ENCODE measurements around the gene CCDC77. TPM values are rescaled to one million over a fixed set of nuclear protein-coding genes. Genes with fewer than 3 reads are reported as not detected.

The CCDC77 gene
- total and polyA plus RNA-seq, 2 donors (not counting 3 experiments of a cell fraction or from before 2014, with no cell fraction given), result 4.1 to 12.9 TPM

DNA sequence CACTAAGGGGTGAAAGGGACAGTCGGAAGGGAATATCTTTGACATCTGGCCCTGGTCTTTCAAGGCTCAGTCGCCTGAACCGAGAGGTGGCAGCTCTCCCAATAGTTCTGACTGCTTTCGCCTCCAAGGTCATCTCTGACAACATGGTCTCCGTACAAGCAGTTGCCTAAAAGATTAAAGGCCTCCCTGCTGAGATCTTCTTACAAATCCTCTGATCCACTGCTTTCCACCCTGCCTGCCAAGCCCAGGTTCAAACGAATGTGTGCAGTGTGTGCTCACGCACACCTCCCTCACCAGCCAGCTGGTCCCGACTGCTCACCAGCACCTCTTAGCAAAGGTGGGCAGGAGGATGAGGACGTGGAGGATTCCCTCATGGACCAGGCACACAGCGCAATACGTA is 68.7 kb downstream of the CCDC77 start:
- Histone ChIP-seq H3K9me1 (replicated peaks; ENCODE audit: control insufficient read depth, extremely low read depth, insufficient read depth, low read length) (no peaks in the 10 kb centered on the region), H3K9ac (replicated peaks; ENCODE audit: extremely low read depth, insufficient read depth, low read length) (no peak overlapping the region), H3K4me2 (ENCODE audit: insufficient read depth, low read length) (no peak overlapping the region), H3K9me3 (replicated peaks; ENCODE audit: control insufficient read depth, insufficient read depth, low read length) (no peaks in the 10 kb centered on the region), H4K20me1 (replicated peaks; ENCODE audit: control insufficient read depth, extremely low read depth, insufficient read depth, low read length) (no peaks in the 10 kb centered on the region), H3K4me3 (replicated peaks in 1 of 3; ENCODE audit: insufficient read depth in 1 of 3, low read depth in 1 of 3, low read length in 3 of 3) (no peak overlapping the region), H3K79me2 (ENCODE audit: control insufficient read depth, insufficient read depth, low read length) (no peaks in the 10 kb centered on the region), H3K27ac (ENCODE audit: insufficient read depth, low read depth, low read length) (no peak overlapping the region), H3K4me1 (ENCODE audit: control insufficient read depth, extremely low read depth, insufficient read depth, low read length) (no peaks in the 10 kb centered on the region), H3K27me3 (ENCODE audit: control insufficient read depth in 2 of 2, insufficient read depth in 2 of 2, low read length in 2 of 2) (peaks cover 18 to 19% of the 10 kb centered on the region in 2 experiments), H3K36me3 (ENCODE audit: control insufficient read depth in 2 of 2, extremely low read depth in 1 of 2, insufficient read depth in 2 of 2, low read length in 2 of 2) (no peaks in the 10 kb centered on the region), H2AFZ (ENCODE audit: low read depth, low read length) (no peak overlapping the region)
- DNase-seq (ENCODE audit: low read depth, low spot score), result no peak
- no peak for FAIRE-seq
- dilution Hi-C loops (cut with MboI; ENCODE audit: extremely low pct_ligation_motif_present, low sequenced_read_pairs), result no loop called here
- TF ChIP-seq, protein P1, sequence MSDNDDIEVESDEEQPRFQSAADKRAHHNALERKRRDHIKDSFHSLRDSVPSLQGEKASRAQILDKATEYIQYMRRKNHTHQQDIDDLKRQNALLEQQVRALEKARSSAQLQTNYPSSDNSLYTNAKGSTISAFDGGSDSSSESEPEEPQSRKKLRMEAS (IDR thresholded peaks at IDR 0.05; ENCODE audit: insufficient read depth, insufficient read length), result no peak
- TF ChIP-seq POLR2AphosphoS5 (IDR thresholded peaks at IDR 0.05; ENCODE audit: insufficient read depth, low read depth, low read length) (no peak), JUN (IDR thresholded peaks at IDR 0.05; ENCODE audit: borderline replicate concordance, insufficient read depth, insufficient read length, low read depth) (no peak), FOS (IDR thresholded peaks at IDR 0.05; ENCODE audit: borderline replicate concordance, insufficient read depth, low read length) (no peak), GATA2 (IDR thresholded peaks at IDR 0.05; ENCODE audit: insufficient read depth, insufficient read length, low read depth, low read length) (no peak), POLR2A (IDR thresholded peaks at IDR 0.05; ENCODE audit: low read depth, low read length) (no peak), MYC (IDR thresholded peaks at IDR 0.05; ENCODE audit: low read depth, low read length) (no peak), EZH2 (IDR thresholded peaks at IDR 0.05; ENCODE audit: borderline replicate concordance, low read depth, low read length, severe bottlenecking) (no peak)
- TF ChIP-seq, protein P2, sequence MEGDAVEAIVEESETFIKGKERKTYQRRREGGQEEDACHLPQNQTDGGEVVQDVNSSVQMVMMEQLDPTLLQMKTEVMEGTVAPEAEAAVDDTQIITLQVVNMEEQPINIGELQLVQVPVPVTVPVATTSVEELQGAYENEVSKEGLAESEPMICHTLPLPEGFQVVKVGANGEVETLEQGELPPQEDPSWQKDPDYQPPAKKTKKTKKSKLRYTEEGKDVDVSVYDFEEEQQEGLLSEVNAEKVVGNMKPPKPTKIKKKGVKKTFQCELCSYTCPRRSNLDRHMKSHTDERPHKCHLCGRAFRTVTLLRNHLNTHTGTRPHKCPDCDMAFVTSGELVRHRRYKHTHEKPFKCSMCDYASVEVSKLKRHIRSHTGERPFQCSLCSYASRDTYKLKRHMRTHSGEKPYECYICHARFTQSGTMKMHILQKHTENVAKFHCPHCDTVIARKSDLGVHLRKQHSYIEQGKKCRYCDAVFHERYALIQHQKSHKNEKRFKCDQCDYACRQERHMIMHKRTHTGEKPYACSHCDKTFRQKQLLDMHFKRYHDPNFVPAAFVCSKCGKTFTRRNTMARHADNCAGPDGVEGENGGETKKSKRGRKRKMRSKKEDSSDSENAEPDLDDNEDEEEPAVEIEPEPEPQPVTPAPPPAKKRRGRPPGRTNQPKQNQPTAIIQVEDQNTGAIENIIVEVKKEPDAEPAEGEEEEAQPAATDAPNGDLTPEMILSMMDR (IDR thresholded peaks at IDR 0.05; ENCODE audit: extremely low read depth in 1 of 2, insufficient read depth in 1 of 2, low read depth in 1 of 2, low read length in 2 of 2), result no peak
- ChIA-PET POLR2A (no interaction called here), CTCF (no interaction called here)
- no TSS peak for BruUV-seq (replicated peaks)
- intact Hi-C loops (cut with micrococcal nuclease), result no loop called here
